Measurements from ENCODE around the gene IL17RA.

Gene IL17RA

DNA sequence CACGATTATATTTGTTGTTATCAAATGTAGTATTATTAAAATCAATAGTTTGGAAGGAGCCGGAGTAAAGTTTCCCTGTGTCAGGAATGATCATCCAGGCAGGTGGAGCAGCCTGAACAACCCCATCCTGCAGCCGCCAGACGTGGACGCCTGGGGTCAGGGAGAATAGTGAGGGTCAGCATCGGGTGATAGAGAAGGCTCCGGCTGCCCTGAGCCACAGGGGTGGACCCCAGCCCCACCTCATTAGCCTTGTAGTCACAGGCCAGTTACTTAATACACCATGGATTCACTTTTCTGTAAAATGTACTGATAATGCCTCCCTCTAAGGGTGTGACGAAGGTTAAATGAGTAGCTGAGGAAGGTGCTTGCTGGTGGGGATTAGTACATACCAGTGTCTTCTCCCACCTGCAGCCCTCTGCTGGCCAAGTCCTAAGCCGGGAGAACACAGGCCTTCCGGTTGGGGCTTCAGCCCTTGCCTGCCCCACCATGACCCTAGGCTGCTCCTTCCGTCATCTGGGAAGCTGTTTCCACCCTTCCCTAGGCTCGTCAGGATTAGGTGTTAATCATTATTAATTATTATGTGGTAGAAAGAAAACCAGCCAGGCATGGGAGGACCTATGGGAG lies 21.5 kb downstream of the IL17RA start:
- no peak for DNase-seq (ENCODE audit: low read depth)

DNA sequence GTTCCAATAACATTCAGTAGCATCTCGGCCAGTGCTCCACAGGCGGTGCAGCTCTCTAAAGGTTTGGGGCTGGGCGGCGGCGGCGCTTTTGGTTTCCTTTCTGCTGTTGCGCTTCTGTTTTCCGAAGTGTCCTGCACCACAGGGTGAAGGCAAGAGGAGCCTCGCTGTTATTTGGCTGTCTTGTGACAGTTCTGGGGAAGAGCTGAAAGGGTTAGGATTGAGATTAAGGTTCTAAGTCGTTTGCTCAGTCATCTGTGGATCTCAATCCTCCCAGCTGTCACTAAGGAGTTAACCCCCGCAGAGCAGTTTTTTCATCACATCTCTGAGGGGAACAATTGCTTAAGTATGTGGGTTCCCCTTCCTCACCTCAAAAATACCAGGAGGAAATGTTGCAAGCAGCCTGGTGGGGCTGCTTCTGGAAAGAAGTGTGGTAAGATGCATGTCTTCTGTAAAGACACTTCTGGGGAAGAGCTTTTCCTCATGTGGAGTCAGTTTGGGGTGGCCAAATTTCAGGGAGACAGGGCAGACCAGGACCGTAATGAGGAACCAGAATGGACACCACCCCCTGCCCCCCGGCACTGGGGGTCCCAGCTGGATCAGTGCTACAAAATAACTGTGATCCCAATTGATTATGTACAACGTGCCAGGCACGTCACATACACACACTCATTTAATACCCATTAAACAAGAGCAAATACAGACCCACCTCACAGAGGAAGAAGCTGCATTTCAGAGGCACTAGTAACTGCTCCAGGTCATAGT lies 22.2 kb downstream of the IL17RA start:
- no peak for DNase-seq (ENCODE audit: low read depth)

- no peak for DNase-seq (ENCODE audit: low read depth)
These were observed 22.7 kb downstream of the IL17RA start for GRCh38 chr22:17107547-17107810.

DNA sequence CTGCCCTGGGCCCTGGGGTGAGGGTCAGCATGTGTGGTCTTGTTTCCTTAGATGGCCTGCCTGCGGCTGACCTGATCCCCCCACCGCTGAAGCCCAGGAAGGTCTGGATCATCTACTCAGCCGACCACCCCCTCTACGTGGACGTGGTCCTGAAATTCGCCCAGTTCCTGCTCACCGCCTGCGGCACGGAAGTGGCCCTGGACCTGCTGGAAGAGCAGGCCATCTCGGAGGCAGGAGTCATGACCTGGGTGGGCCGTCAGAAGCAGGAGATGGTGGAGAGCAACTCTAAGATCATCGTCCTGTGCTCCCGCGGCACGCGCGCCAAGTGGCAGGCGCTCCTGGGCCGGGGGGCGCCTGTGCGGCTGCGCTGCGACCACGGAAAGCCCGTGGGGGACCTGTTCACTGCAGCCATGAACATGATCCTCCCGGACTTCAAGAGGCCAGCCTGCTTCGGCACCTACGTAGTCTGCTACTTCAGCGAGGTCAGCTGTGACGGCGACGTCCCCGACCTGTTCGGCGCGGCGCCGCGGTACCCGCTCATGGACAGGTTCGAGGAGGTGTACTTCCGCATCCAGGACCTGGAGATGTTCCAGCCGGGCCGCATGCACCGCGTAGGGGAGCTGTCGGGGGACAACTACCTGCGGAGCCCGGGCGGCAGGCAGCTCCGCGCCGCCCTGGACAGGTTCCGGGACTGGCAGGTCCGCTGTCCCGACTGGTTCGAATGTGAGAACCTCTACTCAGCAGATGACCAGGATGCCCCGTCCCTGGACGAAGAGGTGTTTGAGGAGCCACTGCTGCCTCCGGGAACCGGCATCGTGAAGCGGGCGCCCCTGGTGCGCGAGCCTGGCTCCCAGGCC lies 23.7 kb downstream of the IL17RA start:
- DNase-seq (ENCODE audit: low read depth): no peak

- no peak for DNase-seq (ENCODE audit: low read depth)
These were observed 24.5 kb downstream of the IL17RA start for GRCh38 chr22:17109113-17109865.

DNA sequence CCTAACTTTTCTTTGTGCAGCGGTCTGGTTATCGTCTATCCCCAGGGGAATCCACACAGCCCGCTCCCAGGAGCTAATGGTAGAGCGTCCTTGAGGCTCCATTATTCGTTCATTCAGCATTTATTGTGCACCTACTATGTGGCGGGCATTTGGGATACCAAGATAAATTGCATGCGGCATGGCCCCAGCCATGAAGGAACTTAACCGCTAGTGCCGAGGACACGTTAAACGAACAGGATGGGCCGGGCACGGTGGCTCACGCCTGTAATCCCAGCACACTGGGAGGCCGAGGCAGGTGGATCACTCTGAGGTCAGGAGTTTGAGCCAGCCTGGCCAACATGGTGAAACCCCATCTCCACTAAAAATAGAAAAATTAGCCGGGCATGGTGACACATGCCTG lies 25.2 kb downstream of the IL17RA start:
- no peak for DNase-seq (ENCODE audit: low read depth)

GRCh38 chr22:17110791-17111550 lies 26.2 kb downstream of the IL17RA start:
- no peak for DNase-seq (ENCODE audit: low read depth)

DNA sequence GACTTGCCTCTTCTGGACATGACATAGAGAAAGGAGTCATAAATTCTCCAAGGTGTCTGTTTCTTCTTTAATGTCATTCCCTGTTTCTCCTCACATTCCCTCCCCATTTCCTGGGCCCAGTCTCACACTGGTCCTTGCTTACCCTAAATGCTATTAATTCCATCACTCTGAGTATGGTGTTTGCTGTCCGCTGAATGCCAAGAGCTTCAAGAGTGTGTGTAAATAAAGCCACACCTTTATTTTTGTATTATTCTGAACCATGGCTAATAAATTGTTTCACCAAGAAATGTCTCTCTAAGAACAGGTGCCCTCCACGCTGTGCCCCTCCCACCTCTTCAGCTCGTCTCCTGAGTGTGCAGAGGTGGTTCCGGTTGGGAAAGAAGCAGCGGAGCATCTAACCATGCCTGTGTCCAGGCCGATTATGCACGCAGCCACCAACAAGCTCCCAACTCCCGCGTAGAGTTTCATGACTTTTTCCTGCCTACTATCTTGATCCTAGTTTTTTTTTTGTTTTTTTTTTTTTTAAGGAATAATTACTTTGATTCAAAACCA lies 27.8 kb downstream of the IL17RA start:
- DNase-seq (ENCODE audit: low read depth): no peak

- no peak for DNase-seq (ENCODE audit: low read depth)
These were observed 28.8 kb downstream of the IL17RA start for GRCh38 chr22:17113600-17113999.

GRCh38 chr22:17114173-17114897 lies 29.5 kb downstream of the IL17RA start:
- DNase-seq (ENCODE audit: low read depth): no peak

DNA sequence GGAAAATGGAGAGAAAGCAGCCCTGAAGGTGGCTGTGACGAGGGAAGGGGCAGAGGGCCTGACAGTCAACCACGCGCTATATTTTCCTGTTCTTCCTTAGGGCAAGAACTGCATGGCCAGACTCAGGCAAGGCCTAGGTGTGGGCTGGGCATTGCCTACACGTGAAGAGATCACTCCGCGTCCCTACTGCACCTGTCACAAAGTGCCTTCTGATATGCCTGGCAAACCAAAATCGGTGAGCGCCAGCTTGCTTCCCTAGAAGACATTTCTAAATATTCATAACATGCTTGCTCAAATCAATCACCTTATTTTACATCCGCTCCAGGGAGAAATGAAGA lies 30.1 kb downstream of the IL17RA start:
- no peak for DNase-seq (ENCODE audit: low read depth)

GRCh38 chr22:17115236-17115635 lies 30.4 kb downstream of the IL17RA start:
- DNase-seq (ENCODE audit: low read depth): no peak

DNA sequence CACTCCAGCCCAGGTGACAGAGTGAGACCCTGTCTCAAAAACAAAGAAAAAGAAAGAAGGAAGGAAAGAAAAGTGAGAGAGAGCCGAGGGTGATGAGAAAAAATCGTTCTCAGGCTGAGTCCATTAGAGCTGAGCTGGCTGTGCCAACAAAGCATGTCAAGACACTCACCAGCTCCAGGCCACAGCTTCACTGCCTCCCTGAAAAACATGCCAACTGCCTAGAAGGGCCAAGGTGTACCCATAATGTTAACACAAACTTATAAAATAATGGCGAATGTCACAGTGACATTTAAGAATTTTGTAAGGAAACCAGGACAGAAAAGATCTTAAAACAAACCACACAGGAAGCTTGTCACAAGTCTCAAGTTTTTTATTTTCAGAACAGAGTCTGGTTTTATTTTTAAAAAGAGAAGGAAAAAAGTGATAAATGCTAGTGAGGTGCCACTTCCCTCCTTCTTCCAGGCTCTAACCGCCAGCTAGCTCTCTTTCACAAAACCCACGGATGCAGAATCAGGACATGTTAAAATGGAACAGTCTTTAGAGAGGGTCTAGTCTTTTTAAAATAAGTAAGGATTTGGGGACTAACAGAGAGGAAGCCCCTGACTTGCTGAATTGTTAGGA lies 31.3 kb downstream of the IL17RA start:
- DNase-seq (ENCODE audit: low read depth): no peak

GRCh38 chr22:17116572-17117330 lies 32.0 kb downstream of the IL17RA start:
- no peak for DNase-seq (ENCODE audit: low read depth)

GRCh38 chr22:17117400-17117799 lies 32.6 kb downstream of the IL17RA start:
- no peak for DNase-seq (ENCODE audit: low read depth)

- DNase-seq (ENCODE audit: low read depth): no peak
These were observed 33.1 kb downstream of the IL17RA start for GRCh38 chr22:17117890-17118289.

- no peak for DNase-seq (ENCODE audit: low read depth)
These were observed 33.5 kb downstream of the IL17RA start for GRCh38 chr22:17118342-17118741.

- no peak for DNase-seq (ENCODE audit: low read depth)
These were observed 34.8 kb downstream of the IL17RA start for GRCh38 chr22:17119481-17120202.

- no peak for DNase-seq (ENCODE audit: low read depth)
These were observed 35.5 kb downstream of the IL17RA start for GRCh38 chr22:17120281-17120680.

Data from stimulated activated CD8-positive, alpha-beta memory T cell treated with anti-CD3 and anti-CD28 coated beads, Interleukin-15, amount 100 ng/mL, for 1 hour (primary cell).